K562 (cell line): Measurements from ENCODE around the gene TM7SF2. TPM values are rescaled to one million over a fixed set of nuclear protein-coding genes. Genes with fewer than 3 reads are reported as not detected.

Experiments used
- ATAC-seq: fragments of 200-7000 bp; cut with Tn5 transposase; 3 replicates; pipeline ENCODE4 v1.9.1; 2020; ENCODE audit warnings: moderate library complexity
- BruUV-seq: library from RNA; stranded (reverse); fragments of 400-500 nt; replicated peaks from 2 replicates; lab custom pipeline; 2021; lab: Mats Ljungman, UMichigan
- CTCF ChIA-PET: fragments of 300-600 bp; formaldehyde crosslinking; extraction: SDS; loops from one replicate; lab custom pipeline; 2021; ENCODE audit warnings: low intra/inter-chr PET ratio; lab: Yijun Ruan, JAX
- POLR2A ChIA-PET: fragments of 300-600, 350-650 bp; sonication (Branson Sonifier 250); formaldehyde crosslinking; extraction: SDS; loops from one replicate; lab custom pipeline; 2021; ENCODE audit warnings: antibody characterized with exemption, inconsistent platforms; lab: Yijun Ruan, JAX
- DNase-seq, 4 experiments: peaks; one replicate each; pipeline versions ENCODE4 v3.0.0 to v3.0.0-alpha.2; 2011 to 2018; ENCODE audit warnings: low spot score in 3 of 4, mixed read lengths in 3 of 4; ENCODE audit errors: extremely low read depth in 1 of 4
- FAIRE-seq: peaks from 2 replicates; lab custom pipeline; 2011; peaks lifted over from hg19 to GRCh38; lab: Jason Lieb, UNC
- H2AFZ ChIP-seq: 2 replicates; pipeline ENCODE4 v1.6.0; 2011; ENCODE audit warnings: low read depth, low read length, control low read depth, inconsistent platforms
- H3K27ac ChIP-seq: fragments of 200-600 bp; 3 replicates; pipeline ENCODE4 v1.8.0; 2011; ENCODE audit warnings: low read depth, mild to moderate bottlenecking, control low read depth, inconsistent platforms, low read length, moderate library complexity, mixed read lengths; ENCODE audit errors: extremely low read depth
- H3K27me3 ChIP-seq, 2 experiments: fragments of 300-600 bp in 1 of 2; 2 replicates in 1 of 2; 3 replicates in 1 of 2; pipeline versions ENCODE4 v1.6.0 to v1.8.0; 2011; ENCODE audit warnings: inconsistent platforms in 2 of 2, low read length in 2 of 2, mild to moderate bottlenecking in 1 of 2, mixed read lengths in 1 of 2, moderate library complexity in 1 of 2; ENCODE audit not compliant: control insufficient read depth in 2 of 2, insufficient read depth in 2 of 2
- H3K36me3 ChIP-seq: fragments of 300-600 bp; 3 replicates; pipeline ENCODE4 v1.8.0; 2011; ENCODE audit warnings: mild to moderate bottlenecking, low read length, inconsistent platforms; ENCODE audit not compliant: control insufficient read depth, insufficient read depth
- H3K4me1 ChIP-seq, 2 experiments: fragments of 200-600 bp in 1 of 2; replicated peaks in 1 of 2; 2 replicates in 1 of 2; 3 replicates in 1 of 2; pipeline versions ENCODE4 v1.5.1 to v1.8.0; 2011; ENCODE audit warnings: inconsistent platforms in 2 of 2, low read length in 2 of 2, mild to moderate bottlenecking in 1 of 2, mixed read lengths in 1 of 2, moderate library complexity in 1 of 2; ENCODE audit not compliant: control insufficient read depth in 2 of 2, insufficient read depth in 2 of 2
- H3K4me2 ChIP-seq: 2 replicates; pipeline ENCODE4 v1.6.1; 2011; ENCODE audit warnings: low read length, control low read depth, inconsistent platforms, mixed read lengths; ENCODE audit not compliant: insufficient read depth
- H3K4me3 ChIP-seq: fragments of 200-600 bp; sonication (generic), shearing (Covaris generic); 2 replicates; pipeline ENCODE4 v1.5.1; 2016; ENCODE audit warnings: control low read depth, inconsistent platforms
- H3K79me2 ChIP-seq: fragments of 200-600 bp; 3 replicates; pipeline ENCODE4 v1.8.0; 2011; ENCODE audit warnings: low read length, inconsistent platforms; ENCODE audit not compliant: control insufficient read depth, insufficient read depth
- H3K9ac ChIP-seq, 2 experiments: 2 replicates each; pipeline versions ENCODE4 v1.6.0 to v1.6.1; 2011; ENCODE audit warnings: low read depth in 2 of 2, low read length in 2 of 2, control low read depth in 1 of 2, inconsistent platforms in 1 of 2, mild to moderate bottlenecking in 1 of 2, mixed read lengths in 1 of 2; ENCODE audit not compliant: insufficient read depth in 1 of 2
- H3K9me1 ChIP-seq: one replicate; pipeline ENCODE4 v1.6.0; 2011; ENCODE audit warnings: inconsistent platforms, mild to moderate bottlenecking, low read length, moderate library complexity; ENCODE audit not compliant: control insufficient read depth, insufficient read depth
- H3K9me3 ChIP-seq: replicated peaks from 2 replicates; pipeline ENCODE4 v1.5.1; 2011; ENCODE audit warnings: low read depth, low read length, inconsistent platforms; ENCODE audit not compliant: control insufficient read depth, insufficient read depth
- H4K20me1 ChIP-seq: replicated peaks from 2 replicates; pipeline ENCODE4 v1.6.1; 2011; ENCODE audit warnings: low read length, inconsistent platforms, mixed read lengths; ENCODE audit not compliant: control insufficient read depth, insufficient read depth
- BRF1 ChIP-seq: IDR thresholded peaks from 3 replicates; pipeline ENCODE4 v1.6.1; 2011; ENCODE audit warnings: borderline replicate concordance, mild to moderate bottlenecking; ENCODE audit not compliant: insufficient read length; ENCODE audit errors: extremely low read depth
- CREB3L1 ChIP-seq: fragments of 450-650 bp; IDR thresholded peaks from 2 replicates; pipeline ENCODE4 v1.6.1; 2014; ENCODE audit warnings: low read depth, mild to moderate bottlenecking, moderate library complexity, borderline replicate concordance
- ELF1 ChIP-seq: fragments of 200-800 bp; sonication (Bioruptor generic); IDR thresholded peaks from 2 replicates; pipeline ENCODE4 v1.6.1; 2016; ENCODE audit warnings: missing genetic modification characterization, missing compliant biosample characterization
- ILF3 ChIP-seq: fragments of 450-650 bp; IDR thresholded peaks from 2 replicates; pipeline ENCODE4 v1.6.1; 2018; ENCODE audit warnings: antibody characterized with exemption, mild to moderate bottlenecking, moderate library complexity, borderline replicate concordance
- MITF ChIP-seq: IDR thresholded peaks from 2 replicates; pipeline ENCODE4 v1.6.1; 2014; ENCODE audit warnings: antibody characterized with exemption
- PPARD ChIP-seq: fragments of 250-450 bp; sonication (Bioruptor Pico); IDR thresholded peaks from 2 replicates; pipeline ENCODE4 v1.8.0; 2022; ENCODE audit warnings: inconsistent platforms, mild to moderate bottlenecking, moderate library complexity
- PYGO2 ChIP-seq: fragments of 450-650 bp; IDR thresholded peaks from 2 replicates; pipeline ENCODE4 v1.6.1; 2016; ENCODE audit warnings: mild to moderate bottlenecking, missing genetic modification characterization, moderate library complexity, missing compliant biosample characterization
- SMAD3 ChIP-seq: fragments of 450-650 bp; formaldehyde crosslinking; conservative IDR thresholded peaks from 2 replicates; pipeline ENCODE4 v1.4.0; 2020; ENCODE audit warnings: mild to moderate bottlenecking
- ZNF384 ChIP-seq: IDR thresholded peaks from 2 replicates; pipeline ENCODE4 v1.6.1; 2012; ENCODE audit warnings: low read depth, low read length, improper control_type of control experiment
- ZNF695 ChIP-seq: fragments of 450-650 bp; formaldehyde crosslinking; IDR thresholded peaks from 2 replicates; pipeline ENCODE4 v1.4.0; 2020; ENCODE audit warnings: mild to moderate bottlenecking, moderate library complexity
- ZNF766 ChIP-seq: fragments of 200-800 bp; sonication (Bioruptor generic); conservative IDR thresholded peaks from 2 replicates; pipeline ENCODE4 v1.6.1; 2016; ENCODE audit warnings: missing genetic modification characterization, missing compliant biosample characterization
- in situ Hi-C: fragments of 300-500 bp; cut with MboI; formaldehyde crosslinking; loops from 4 replicates; pipeline ENCODE4 v1.15.0; 2018; ENCODE audit warnings: inconsistent platforms, mixed read lengths
- intact Hi-C: fragments of 100-400 bp; cut with micrococcal nuclease; formaldehyde crosslinking; loops from 2 replicates; pipeline ENCODE4 v1.14.2; 2022
- polyA plus RNA-seq, 8 experiments: library from polyadenylated mRNA; depleted of rRNA in 4 of 8; stranded (reverse) in 5 of 8; unstranded in 3 of 8; fragments of >200 nt; fragmentation: Nextera tagmentation in 2 of 8; fragmentation: Illumina TruSeq in 1 of 8; extraction: Ambion mirVana in 2 of 8; extraction: Trizol in 1 of 8; gene quantifications; 2 replicates each; pipeline versions ENCODE4 v1.2.1 to v1.2.3, GENCODE V29; 2011 to 2014; ENCODE audit warnings: inconsistent platforms in 1 of 8, missing spikeins in 1 of 8
- total RNA-seq, 7 experiments: library from RNA; depleted of rRNA in 6 of 7; stranded (reverse); fragments of >200 nt in 6 of 7; fragmentation: Illumina TruSeq in 2 of 7; extraction: Trizol in 2 of 7; gene quantifications; 2 replicates each; pipeline versions ENCODE4 v1.2.1 to v1.2.3, GENCODE V29; 2011 to 2021; ENCODE audit warnings: low replicate concordance in 1 of 7

Gene TM7SF2
- total and polyA plus RNA-seq, 9 of the 15 experiments (the other 6 are each of a cell fraction or from before 2014, with no cell fraction given), result 1.2 to 22.0 (median 14.3) TPM

- no peak overlapping the region for H3K27ac ChIP-seq
- ATAC-seq, result no peak
- peaks cover 7% of the 10 kb centered on the region; the same call in 1 of the 3 replicates for H3K79me2 ChIP-seq
- H3K9ac ChIP-seq, result no peak overlapping the region
- in situ Hi-C loops, result no loop called here
- no peaks in the 10 kb centered on the region for H3K9me1 ChIP-seq
- TF ChIP-seq ZNF766 (CRISPR knock-in tag) (no peak), ILF3 (no peak), ELF1 (tag) (no peak), ZNF384 (no peak), PYGO2 (no peak), CREB3L1 (no peak), PPARD (CRISPR knock-in tag) (no peak), SMAD3 (CRISPR knock-in tag) (no peak), ZNF695 (CRISPR knock-in tag) (no peak), BRF1 (no peak), MITF (no peak)
- FAIRE-seq, result no peak
- H2AFZ ChIP-seq, result no peak overlapping the region
- H3K36me3 ChIP-seq, result peaks cover 25% of the 10 kb centered on the region; the same call in 2 of the 3 replicates
- ChIA-PET POLR2A (interaction anchor here (0.6 to 1.1 kb wide), 4 partner anchors 8 to 122 kb away, joined by 3 read pairs; partner anchors contain the start of gene VPS51), CTCF (no interaction called here)
- DNase-seq, result no peak
- H3K4me3 ChIP-seq, result no peak overlapping the region
- no TSS peak for BruUV-seq
- intact Hi-C loops, result no loop called here
- H3K4me2 ChIP-seq, result no peak overlapping the region
- H3K4me1 ChIP-seq, result peaks cover under 1 to 3% of the 10 kb centered on the region in 2 experiments; a peak in 3 of 5 replicates
- H3K27me3 ChIP-seq, result no peaks in the 10 kb centered on the region
- H4K20me1 ChIP-seq, result no peaks in the 10 kb centered on the region
- H3K9me3 ChIP-seq, result no peaks in the 10 kb centered on the region
Measured at GRCh38 chr11:65103476-65103875, 8.2 kb upstream of the TM7SF2 start.
